Measurements from ENCODE around the gene LPCAT3.
A peak's percentile ranks its signal among the peaks of the same experiment; 100 is the strongest.

The LPCAT3 gene

DNA sequence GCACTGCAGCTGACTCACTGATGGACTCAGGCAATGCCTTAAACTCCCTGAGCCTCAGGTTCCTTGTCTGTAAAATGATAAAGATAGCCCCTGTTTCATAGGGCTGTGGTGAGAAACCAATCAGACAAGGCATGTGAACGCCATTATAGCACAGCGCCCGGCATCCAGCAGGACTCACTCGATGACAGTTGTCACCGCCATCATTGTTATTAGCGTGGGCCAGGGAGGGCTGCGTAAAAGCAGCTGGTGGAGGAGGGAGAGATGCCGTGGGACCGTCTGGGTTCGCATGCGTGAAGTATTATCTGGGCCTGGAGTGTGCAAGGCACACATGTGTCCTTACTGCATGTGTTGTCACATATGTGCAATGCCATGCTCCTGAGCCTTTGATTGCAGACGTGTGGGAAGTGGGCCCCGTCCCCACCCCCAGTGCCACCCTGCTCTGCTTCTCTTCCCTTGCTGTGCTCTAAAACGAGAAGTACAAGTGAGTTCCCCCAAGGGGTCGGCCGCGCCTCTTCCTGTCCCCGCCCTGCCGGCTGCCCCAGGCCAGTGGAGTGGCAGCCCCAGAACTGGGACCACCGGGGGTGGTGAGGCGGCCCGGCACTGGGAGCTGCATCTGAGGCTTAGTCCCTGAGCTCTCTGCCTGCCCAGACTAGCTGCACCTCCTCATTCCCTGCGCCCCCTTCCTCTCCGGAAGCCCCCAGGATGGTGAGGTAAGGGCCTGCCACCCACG, 67.3 kb downstream of the LPCAT3 start, which contains the start of gene PTPN6:
TSS of gene PTPN6 (plus strand) at position 546 of the 730 bp plus-strand sequence. CDS start at position 703, 157 bp downstream.
- DNase-seq = peak; percentile 88

DNA sequence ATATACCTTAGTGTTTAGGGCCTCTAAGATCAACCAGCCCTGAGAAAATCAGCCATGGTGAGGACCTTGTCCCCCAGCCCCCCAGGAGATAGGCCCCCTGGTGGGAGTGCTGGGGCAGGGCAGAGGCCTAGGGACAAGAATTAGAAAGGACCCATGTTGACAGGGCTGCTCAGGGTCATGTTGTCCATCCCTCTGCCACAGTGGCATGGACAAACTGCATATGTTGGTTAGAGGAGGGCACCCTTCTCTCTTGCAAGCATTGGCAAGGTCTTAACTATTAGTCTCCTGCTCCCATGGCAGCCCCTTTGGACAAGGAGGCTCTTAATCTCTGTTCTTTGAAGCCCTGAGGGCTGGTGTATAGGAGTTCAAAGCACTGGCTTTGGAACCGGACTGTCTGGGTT, 67.9 kb downstream of the LPCAT3 start:
- DNase-seq = peak; percentile 18

DNA sequence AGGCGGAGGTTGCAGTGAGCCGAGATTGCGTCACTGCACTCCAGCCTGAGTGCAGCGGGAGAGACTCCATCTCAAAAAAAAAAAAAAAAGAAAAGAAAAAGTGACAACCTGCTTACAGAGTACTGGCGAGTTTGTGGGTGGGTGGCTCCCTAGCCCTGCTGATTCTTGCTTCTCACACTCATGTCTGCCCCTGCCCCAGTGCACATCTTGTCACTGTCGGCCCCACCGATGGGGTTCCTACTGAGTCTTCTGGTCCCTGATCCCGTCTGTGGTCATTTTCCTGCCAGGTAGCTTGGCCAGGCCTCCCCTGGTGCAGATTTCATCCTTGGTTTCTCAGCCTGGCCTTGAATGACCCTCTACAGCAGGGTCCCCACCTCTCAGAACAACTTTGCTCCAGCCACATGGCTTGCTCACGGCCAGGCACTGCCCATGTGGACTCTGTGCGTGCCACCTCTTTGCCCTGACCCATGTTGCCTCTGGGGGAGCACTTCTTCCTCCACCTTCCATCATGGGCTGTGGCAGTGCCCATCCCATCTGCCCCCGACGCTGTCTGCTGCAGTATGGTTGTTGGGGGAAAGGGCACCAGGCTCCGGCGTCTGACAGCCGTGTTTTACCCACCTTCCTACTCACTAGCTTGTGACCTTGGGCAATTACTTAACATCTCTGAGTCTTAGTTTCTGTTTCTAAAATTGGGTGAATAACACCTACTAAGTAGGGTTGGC, 69.2 kb downstream of the LPCAT3 start:
- no peak for DNase-seq

DNA sequence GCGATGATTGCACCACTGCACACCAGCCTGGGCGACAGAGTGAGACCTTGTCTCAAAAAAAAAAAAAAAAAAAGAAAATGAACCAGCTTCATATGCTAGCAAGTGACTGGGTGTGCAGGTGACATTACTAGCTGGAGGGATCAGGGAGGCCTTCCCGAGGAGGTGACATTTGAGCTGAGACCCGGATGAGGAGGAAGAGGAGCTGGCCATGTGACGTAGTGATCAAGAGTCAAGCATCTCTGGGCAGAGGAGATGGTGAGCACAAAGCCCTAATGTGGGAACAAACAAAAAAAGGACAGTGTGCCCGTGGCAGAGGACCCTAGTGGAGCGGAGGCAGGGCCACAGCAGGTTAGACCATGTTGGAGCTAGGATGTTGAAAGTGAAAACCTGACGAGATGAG, 70.7 kb downstream of the LPCAT3 start:
- DNase-seq = no peak

DNA sequence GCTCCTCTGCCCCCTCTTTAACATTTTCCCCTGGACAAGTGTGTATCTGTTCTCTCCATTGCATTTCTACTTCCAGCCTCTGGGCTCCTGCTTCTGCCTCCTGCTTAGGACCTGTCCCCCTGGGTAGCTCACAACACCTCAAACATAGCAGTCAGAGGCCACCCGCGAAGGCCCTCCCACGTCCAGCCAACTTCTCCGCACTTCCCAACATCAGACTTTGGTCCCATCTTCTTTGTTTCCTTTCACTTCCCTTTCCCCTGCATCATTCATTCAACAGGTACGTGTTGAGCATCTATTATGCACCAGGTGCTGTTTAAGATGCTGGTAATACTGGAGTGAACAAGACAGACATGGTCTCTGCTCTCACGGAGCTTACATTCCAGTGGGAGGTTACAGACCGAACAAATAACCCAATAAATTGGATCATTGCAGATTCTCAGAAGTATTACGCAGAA, 71.3 kb downstream of the LPCAT3 start:
- DNase-seq = no peak

DNA sequence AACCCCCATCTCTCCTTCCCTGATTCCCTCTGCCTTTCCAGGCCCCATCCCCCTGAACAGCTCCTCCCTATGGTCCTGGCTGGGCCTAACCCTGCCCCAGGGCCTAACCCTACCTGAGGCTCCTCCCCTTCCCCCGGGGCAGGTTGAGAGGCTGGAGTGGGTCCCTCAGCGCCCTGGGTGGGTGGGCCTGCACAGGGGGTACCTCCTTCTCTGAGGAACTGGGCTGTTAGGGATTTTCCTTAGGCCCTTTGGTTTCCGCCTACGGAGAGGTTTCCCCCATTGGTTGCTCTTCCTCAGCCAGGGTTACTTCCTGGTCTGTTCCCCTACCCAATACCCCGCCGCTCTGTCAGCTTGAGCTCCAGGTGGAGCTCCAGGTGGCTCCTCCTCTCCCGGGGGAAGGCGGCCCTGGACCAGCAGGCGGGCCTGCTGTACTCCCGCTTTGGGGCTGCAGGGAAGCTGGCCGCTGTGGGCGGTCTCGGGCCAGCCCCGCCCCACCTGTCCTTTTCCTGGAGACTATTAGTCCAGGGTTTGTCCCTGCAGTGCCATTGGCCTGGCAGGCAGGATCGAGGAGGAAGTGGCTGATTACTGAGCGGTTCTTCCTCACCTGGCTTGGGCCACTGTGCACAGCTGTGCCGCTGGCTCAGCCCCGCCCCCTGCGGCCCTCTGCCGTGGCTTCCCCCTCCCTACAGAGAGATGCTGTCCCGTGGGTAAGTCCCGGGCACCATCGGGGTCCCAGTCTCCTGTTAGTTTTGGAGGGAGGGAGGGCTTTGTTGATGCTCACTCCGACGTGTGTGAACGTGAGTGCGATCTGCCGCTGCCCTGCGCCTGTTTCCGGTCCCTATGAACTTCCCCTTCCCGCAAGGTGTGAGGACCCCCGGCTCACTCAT, 72.0 kb downstream of the LPCAT3 start:
- DNase-seq = peak; percentile 67

DNA sequence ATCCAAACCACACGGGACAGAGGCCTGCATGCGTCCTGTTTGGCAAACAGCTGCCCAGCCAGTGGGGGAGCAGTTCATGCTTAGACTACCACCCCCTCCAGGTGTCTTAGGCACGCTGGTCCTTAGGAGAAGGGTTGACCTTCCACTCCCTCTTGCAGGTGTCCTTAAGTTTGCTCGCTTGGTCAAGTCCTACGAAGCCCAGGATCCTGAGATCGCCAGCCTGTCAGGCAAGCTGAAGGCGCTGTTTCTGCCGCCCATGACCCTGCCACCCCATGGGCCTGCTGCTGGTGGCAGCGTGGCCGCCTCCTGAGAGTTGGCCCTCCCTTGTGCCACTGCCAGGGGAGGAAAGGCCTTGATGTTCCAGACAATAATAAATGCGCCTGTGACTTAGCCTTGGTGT, 72.7 kb downstream of the LPCAT3 start:
- no peak for DNase-seq

DNA sequence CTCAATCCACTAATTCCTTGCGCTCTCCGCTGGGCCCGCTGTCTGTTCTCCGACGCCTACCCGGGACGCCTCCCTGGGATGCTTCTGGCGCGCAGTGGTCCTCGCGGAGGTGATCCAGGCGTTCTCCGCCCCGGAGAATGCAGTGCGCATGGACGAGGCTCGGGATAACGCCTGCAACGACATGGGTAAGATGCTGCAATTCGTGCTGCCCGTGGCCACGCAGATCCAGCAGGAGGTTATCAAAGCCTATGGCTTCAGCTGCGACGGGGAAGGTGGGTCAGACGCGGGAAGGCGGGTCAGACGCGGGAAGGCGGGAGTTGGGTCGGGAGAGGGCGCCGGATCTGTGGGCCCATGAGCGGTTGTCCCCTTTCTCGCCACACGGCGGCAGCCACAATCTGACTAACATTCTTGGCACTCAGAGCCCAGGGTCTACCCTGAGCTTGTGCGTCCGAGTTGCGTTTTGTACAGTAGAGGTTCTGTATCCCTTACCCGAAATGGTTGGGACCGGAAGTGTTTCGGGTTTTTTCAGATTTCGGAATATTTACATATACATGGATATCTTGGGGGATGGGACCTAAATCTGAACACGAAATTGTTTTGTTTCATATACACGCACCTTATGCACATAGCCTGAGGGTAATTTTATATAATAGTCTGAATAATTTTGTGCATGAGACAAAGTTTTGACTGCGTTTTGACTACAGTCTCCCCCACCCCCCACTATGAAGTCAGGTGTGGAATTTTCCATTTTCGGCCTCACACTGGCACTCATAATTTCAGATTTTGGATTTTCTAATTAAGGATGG, 73.7 kb downstream of the LPCAT3 start:
- DNase-seq = peak; percentile 72

DNA sequence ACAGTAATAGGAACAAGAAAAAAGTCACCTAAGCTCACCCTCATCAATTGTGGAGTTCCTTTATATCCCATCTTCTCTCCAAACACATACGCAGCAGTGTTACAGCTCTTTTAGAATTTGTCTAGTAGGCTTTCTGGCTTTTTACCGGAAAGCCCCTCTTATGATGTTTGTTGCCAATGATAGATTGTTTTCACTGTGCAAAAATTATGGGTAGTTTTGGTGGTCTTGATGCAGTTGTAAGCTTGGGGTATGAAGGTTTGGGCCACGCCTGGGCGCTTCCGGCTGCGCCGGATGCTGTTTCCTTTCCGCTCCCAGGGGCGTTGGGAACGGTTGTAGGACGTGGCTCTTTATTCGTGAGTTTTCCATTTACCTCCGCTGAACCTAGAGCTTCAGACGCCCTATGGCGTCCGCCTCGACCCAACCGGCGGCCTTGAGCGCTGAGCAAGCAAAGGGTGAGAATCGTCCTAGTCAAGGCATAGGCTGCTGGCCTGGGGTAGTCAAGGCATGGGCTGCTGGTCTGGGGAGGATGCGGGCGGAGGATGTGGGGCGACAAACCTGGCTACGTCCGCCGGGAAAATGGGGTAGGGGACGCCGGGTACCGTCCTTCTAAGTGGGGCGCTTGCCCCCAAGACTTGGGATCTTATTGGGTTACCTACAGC, 74.4 kb downstream of the LPCAT3 start, which contains the start of the genes C12orf57 and RNU7-1:
TSS of gene C12orf57 (plus strand) at position 301 of the 659 bp plus-strand sequence. CDS start at position 401, 100 bp downstream.
TSS of gene RNU7-1 (plus strand) at position 95 of the 659 bp plus-strand sequence.
- peak; percentile 75 for DNase-seq

DNA sequence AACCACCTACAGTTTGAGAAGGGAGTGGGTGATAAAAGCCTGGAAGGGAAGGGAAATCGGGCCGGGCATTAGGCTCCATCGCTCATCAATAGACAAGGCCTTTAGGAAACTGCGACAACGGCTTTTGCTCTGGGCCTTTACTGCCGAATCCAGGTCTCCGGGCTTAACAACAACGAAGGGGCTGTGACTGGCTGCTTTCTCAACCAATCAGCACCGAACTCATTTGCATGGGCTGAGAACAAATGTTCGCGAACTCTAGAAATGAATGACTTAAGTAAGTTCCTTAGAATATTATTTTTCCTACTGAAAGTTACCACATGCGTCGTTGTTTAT, 74.9 kb downstream of the LPCAT3 start:
- no peak for DNase-seq

DNA sequence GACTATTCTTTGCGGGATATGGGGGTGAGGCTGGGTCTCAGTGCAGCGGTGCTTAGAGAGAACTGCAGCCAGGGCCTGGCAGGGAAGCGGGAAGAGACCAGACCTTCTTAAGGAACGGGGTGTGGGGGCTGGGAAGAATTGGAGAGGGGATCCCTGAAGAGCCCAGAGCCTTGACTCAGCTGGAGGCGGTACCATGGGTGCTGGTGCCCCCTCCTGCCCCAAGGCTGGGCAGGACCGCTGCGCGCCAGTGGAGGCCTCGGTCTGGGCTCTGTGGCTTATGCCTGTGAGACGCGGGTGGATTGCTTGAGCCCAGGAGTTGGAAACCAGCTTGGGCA, 76.0 kb downstream of the LPCAT3 start:
- no peak for DNase-seq

DNA sequence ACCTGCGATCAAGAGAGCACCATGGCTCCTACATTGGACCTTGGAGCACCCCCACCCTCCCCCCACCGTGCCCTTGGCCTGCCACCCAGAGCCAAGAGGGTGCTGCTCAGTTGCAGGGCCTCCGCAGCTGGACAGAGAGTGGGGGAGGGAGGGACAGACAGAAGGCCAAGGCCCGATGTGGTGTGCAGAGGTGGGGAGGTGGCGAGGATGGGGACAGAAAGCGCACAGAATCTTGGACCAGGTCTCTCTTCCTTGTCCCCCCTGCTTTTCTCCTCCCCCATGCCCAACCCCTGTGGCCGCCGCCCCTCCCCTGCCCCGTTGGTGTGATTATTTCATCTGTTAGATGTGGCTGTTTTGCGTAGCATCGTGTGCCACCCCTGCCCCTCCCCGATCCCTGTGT, 76.5 kb downstream of the LPCAT3 start:
- no peak for DNase-seq

DNA sequence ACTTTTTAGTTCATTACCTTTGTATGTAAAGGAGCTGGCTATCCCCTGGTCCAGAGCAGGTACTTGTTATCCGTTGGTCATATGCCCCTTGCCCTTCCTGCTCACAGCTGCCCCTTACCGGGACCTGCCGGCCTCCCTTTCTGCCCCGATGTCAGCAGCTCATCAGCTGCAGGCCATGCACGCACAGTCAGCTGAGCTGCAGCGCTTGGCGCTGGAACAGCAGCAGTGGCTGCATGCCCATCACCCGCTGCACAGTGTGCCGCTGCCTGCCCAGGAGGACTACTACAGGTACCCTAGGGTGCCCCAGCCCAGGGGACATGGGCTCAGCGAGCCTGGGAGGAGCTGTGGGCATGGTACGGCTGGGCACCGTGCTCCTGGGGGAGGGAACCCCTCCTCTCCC, 77.0 kb downstream of the LPCAT3 start:
- no peak for DNase-seq

DNA sequence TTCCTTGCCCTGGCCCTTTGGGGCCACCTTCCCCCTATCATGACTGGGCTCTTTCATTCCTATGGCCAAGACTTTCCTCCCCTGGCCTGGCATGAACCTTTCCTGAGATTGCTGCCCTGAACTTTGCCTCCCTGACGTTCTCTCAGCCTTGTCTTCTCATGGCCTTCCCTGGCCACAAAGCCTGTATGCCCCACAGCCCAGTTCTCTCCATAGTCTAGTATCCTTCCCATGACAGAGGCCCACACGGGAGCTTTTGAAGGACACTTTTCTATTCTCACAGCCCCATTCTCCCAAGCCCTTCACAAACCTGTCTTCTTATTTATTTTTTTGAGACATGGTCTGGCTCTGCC, 79.1 kb downstream of the LPCAT3 start:
- no peak for DNase-seq

DNA sequence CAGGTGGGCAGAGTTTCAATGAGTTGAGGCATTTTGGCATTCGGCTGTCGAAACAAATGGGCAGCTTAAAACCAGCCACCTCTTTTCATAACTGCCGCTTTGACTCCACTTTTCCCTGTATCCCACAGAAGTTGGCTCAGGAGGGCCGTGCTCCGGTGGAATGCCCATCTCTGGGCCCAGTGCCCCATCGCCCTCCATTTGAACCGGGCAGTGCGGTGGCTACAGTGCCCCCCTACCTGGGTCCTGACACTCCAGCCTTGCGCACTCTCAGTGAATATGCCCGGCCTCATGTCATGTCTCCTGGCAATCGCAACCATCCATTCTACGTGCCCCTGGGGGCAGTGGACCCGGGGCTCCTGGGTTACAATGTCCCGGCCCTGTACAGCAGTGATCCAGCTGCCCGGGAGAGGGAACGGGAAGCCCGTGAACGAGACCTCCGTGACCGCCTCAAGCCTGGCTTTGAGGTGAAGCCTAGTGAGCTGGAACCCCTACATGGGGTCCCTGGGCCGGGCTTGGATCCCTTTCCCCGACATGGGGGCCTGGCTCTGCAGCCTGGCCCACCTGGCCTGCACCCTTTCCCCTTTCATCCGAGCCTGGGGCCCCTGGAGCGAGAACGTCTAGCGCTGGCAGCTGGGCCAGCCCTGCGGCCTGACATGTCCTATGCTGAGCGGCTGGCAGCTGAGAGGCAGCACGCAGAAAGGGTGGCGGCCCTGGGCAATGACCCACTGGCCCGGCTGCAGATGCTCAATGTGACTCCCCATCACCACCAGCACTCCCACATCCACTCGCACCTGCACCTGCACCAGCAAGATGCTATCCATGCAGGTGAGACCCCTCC, 79.7 kb downstream of the LPCAT3 start:
- no peak for DNase-seq

DNA sequence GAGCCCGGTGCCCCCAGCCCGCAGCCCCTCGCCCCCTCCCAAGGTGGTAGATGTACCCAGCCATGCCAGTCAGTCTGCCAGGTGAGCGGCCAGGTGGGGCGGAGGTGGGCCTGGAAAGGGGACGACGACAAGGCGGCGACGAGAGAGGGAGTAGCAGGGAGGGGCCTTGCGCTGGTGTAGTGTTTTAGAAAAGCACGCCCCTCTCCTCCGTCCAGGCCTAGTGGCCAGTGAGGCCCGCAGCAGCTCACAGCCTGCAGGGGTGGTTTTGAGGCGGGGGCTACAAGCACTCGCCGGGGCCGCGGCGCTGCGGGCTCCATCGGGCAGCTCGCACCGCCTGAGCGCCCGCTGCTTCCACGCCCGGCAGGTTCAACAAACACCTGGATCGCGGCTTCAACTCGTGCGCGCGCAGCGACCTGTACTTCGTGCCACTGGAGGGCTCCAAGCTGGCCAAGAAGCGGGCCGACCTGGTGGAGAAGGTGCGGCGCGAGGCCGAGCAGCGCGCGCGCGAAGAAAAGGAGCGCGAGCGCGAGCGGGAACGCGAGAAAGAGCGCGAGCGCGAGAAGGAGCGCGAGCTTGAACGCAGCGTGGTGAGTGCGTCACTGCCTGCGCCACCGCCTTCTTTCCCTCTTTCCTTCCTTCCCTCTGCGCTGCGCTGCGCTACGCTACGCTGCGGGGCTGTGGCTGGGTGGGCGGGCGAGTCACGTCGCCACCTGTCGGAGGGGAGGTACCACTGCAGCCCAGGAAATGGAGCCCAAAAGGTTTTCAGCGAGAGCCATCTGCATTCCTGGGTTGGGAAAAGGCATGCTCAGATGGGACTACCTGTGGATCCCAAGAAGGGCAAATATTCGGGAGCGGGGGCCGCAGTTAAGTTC, 80.6 kb downstream of the LPCAT3 start:
- DNase-seq = peak; percentile 82

DNA sequence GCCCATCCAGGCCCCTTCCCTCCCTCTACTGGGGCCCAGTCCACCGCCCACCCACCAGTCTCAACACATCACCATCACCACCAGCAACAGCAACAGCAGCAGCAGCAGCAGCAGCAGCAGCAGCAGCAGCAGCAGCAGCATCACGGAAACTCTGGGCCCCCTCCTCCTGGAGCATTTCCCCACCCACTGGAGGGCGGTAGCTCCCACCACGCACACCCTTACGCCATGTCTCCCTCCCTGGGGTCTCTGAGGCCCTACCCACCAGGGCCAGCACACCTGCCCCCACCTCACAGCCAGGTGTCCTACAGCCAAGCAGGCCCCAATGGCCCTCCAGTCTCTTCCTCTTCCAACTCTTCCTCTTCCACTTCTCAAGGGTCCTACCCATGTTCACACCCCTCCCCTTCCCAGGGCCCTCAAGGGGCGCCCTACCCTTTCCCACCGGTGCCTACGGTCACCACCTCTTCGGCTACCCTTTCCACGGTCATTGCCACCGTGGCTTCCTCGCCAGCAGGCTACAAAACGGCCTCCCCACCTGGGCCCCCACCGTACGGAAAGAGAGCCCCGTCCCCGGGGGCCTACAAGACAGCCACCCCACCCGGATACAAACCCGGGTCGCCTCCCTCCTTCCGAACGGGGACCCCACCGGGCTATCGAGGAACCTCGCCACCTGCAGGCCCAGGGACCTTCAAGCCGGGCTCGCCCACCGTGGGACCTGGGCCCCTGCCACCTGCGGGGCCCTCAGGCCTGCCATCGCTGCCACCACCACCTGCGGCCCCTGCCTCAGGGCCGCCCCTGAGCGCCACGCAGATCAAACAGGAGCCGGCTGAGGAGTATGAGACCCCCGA, 81.4 kb downstream of the LPCAT3 start:
- DNase-seq = no peak

DNA sequence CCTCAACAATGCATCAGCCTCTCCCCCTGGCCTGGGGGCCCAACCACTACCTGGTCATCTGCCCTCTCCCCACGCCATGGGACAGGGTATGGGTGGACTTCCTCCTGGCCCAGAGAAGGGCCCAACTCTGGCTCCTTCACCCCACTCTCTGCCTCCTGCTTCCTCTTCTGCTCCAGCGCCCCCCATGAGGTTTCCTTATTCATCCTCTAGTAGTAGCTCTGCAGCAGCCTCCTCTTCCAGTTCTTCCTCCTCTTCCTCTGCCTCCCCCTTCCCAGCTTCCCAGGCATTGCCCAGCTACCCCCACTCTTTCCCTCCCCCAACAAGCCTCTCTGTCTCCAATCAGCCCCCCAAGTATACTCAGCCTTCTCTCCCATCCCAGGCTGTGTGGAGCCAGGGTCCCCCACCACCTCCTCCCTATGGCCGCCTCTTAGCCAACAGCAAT, 82.1 kb downstream of the LPCAT3 start:
- no peak for DNase-seq
